HG03520 (cell line): Measurements from ENCODE around the gene INHBE.

Experiments
- ATAC-seq: cut with Tn5 transposase; IDR thresholded peaks from one replicate; pipeline ENCODE4 v1.9.1; 2021; ENCODE audit warnings: mild to moderate bottlenecking, moderate library complexity; ENCODE audit not compliant: unreplicated experiment

The INHBE gene

GRCh38 chr12:57473886-57474285 lies 18.8 kb downstream of the INHBE start:
- no peak for ATAC-seq

GRCh38 chr12:57474430-57474829 lies 19.3 kb downstream of the INHBE start:
- no peak for ATAC-seq

GRCh38 chr12:57474862-57475261 lies 19.8 kb downstream of the INHBE start:
- no peak for ATAC-seq

DNA sequence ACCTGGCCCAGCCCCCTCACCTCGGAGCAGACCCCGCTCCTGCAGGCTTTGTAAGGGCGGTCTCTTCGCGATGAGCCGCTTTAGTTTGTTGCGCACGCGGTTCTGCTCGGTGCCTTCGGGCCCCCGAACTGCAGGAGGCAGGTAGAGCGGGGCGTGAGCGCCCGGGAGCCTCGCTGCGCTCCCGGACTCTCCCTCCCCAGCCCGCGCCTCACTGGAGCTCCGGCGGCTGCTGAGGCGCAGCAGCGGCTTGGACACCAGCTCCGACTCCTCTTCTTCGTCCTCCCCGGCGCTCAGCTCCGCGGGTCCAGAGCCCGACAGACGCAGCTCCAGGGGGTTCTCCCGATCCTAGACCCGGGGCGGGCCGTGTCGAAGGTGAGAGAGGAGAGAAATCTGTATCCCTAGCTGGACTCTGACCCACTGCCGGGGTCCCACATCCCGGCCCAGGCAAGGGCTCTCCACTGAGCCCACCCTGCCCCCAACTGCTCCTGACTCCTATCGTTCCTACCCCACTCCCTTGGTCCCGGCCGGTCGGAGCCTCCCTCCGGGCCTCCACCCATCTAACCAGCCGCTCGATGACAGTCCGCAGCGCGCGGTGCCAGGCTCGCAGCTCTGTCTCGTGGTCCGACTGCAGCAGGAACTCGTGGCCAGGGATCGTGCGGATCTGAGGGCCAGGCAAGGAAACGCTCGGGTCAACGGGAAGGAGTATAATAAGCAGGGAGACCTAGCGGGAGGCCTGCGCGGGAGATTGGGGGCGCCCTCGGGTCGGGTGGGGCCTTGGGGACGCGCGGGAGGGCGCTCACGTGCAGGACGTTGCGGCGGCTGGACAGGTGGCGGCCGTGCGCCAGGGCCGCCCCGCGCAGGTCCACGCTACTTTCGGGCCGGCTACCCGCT lies 20.4 kb downstream of the INHBE start:
- no peak for ATAC-seq

DNA sequence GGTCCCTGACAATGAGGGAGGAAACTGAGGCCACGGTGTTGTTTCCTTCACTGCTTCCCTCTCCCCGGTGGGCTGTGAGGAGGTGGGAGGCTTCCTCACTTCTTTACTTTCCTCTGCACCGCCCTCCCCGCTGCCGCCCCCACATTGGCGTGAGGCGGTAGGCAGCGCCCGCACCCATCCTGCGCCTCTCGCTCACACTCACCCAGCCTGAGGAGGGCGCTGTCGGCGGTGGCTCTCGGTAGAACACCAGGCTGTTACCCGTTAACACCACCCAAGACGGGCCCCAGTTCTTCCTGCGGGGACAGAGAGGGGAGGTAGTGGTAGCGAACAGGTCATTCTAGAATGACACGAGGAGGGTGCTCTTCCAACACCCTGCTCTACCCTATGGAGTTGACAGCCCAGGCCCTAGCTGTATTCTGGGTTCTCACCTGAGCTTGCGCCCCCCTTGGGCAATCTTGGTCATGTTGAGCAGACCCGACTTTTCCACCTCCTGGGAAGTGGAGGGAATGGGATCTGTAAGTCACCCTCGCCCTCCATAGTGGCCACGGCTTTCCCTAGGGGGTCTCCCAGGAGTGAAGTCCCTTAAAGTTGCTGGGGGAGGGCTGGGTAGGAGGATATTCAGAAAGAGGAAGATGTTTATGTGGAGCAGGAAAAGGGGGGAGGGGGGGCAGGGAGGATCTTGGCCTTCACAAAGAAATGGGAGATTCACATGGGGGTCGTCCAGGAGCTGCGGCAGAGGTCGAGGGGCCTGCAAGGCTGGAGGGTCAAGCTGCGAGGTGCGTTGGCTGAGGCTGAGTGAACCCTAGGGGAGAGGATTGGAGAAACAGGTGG lies 21.3 kb downstream of the INHBE start:
- peak; percentile 33 for ATAC-seq

DNA sequence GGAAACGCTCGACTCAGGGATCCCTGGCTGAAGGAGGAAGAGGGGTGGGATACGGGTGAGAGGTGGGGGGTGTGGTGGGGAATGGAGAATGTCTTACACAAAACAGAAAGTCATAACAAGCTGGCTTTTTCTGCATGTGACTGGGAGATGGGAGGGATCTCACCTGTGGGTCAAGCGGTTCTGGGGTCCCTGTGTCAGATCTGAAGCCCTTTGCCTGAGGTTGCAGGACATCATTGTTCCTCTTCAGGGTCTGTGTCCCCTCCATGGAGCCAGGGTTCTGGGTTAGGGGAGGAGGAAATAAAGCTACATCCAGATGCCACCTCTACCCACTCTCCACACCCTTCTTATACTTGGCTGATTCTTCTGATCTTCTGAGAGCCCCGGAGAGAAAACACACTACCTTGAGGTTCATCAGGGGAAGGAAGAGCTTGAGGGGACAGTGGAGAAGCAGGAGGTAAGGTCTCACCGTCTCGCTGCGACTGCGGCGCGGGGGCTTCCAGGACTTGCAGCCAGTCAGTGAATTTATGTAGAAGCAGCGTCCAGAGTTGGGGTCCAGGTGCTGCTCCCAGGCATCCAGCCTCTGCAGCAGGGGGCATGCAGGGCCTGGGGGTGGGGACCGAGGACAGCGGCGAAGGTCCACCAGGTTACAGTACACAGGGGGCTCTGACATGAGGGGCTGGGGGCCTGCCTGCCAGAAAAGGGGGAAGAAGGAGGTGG lies 22.0 kb downstream of the INHBE start:
- no peak for ATAC-seq

GRCh38 chr12:57477710-57478681 lies 22.9 kb downstream of the INHBE start:
- ATAC-seq = no peak

DNA sequence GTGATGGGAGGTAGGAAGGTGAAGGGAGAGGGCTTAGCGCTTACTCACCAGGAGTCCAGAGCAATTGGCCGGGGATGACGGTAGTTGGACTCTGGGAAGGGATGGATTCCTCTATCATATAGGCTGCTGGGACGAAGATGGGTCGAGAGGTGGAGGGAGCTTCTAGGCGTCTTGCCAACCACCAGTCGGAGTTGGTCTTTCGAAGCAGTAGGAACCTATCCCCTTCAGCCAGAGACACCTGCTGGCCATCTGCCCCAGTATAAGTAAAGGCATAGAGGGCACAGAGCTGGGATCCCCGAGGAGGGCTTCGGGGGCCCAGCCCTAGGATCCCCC lies 23.9 kb downstream of the INHBE start:
- ATAC-seq = no peak

DNA sequence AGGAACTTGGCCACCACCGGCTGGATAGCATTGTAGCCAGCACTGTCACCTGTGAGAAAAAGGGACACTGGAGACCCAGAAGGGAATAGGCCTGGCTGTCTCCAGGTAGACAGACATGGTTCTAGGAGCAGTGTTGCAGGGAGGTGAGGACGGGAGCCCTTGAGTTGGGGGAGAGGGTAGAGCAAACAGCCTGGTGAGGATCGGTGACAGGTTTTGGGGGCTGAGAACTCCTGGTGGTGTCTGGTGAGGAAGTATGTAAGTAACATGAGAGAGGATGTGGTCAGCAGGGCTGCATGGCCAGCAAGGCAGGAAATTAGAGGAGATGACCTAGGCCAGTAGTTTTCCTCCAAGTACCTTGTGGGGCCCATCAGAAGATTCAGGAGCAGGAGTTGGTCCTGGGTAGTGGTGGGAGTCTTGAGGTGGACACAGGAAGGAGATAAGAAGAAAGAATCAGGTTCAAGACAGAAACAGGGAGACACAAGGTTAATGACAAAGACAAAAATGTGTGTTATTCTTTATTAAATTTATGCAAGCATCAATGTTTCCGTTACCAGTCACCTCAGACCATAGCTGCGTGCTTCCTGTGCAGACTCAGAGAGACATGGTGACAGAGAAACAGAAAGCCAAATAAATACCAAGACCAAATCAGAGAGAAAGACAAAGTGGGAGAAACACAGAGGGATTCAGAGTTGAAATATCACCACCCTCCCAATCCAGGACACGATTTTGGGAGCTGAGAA lies 24.4 kb downstream of the INHBE start, which contains the start of gene ARHGAP9:
Gene ARHGAP9 (minus strand): TSS at position 491 of the 740 bp plus-strand sequence. CDS start 460 bp downstream, at position 31.
- ATAC-seq = peak; percentile 48

DNA sequence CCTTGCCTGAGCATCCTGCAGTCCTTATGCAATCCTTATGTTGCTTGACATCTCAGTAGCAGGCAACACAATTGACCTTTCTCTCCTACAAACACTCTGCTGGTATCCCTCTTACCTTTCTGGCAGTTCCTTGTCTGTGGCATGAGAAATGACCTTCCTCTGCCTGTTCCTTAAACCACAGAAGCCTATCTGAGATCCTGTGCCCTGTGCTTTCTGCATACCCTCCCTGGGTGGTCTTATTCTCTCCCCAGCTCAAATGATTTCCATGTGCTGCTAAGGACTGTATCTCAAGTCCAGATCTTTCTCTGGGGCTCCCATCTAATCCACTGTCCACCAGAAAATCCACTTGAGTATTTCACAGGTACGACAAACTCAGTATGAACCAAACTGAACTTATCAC lies 26.6 kb downstream of the INHBE start:
- ATAC-seq = no peak

DNA sequence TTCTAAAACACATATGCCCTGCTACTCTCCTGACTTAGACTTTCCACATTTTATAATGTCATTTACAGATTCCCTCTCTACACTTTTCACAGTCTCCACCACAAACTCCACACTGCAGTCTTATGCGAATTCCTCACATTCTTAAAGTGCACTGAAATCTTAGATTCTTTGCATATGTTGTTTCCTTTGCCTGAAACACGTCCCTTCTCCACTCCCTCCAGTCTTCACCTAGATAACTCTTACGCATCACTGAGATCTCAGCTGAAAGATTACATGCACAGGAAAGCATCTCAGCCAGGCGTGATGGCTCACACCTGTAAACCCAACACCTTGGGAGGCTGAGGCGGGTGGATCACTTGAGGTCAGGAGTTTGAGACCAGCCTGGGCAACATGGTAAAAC lies 28.4 kb downstream of the INHBE start:
- ATAC-seq = no peak

DNA sequence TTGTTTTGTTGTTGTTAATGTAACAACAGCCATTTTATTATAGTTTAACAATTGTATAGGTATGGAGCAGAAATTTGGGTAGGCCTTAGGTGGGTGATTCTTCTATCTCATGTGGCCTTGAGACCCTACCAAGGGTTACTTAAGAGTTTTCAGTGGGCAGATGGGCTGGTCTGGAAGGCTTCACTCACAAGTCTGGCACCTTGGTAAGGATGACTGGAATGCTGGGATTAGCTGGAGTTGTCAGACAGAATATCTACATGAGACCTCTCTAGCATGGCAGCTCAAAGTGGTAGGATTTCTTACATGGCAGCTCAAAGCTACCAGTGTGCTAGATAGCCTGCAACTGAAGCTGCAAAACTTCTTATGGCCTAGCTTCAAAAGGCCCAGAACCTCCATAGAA lies 30.6 kb downstream of the INHBE start:
- no peak for ATAC-seq

DNA sequence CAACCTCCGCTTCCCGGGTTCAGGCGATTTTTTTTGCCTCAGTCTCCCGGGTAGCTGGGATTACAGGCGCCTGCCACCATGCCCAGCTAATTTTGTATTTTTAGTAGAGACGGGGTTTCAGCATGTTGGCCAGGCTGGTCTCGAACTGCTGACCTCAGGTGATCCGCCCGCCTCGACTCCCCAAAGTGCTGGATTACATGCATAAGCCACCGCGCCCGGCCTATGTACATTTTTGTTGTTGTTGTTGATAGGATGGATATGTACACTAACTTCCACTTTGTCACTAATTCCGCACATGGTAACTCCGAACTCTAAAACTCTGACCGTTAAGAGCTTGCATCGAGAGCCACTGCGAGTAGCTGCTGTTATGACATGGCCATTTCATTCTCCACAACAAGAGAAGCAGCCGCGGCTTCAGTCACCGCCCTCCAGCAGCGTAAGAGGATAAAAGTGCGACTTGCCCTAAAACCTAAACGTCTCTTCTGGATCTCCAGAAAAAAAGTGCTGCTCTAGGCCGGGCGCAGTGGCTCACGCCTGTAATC lies 32.0 kb downstream of the INHBE start:
- no peak for ATAC-seq

- peak; percentile 94 for ATAC-seq
These were observed 32.7 kb downstream of the INHBE start, which contains the start of gene MARS1 for GRCh38 chr12:57487597-57488401. Gene MARS1 (plus strand): TSS chr12:57488068. CDS start chr12:57488091, 23 bp downstream.

DNA sequence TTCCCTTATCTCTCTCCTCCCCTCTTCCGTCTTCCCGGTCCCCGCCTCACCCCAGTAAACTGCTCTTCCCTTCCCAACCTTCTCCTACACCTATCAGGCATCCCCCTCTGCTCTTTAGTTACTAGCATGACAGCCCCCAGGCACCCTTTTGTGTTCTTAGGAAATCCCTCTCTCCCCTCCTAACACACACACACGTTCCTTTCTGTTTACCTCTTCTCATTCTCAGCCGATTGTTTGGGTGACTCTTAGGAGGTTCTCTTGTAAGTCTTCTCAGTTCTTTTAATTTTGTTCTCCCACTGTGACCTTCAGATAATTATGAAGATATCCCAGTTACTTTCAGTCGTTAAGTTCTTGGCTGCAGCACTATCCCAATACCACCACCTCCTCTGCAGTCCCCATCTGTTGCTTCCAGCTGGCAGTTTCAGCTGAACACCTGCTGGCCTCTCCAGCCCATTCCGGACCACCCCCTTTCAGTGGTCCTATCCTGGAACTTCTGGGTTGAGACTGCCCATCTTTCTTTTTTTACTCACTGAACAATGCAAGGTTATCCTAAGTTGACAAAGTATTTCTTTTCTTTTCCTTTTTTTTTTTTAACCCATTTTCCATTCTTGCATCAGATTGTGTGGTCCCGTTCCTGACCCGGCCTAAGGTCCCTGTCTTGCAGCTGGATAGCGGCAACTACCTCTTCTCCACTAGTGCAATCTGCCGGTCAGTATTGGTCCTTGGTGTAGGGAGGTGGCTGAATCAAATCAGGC lies 33.5 kb downstream of the INHBE start:
- no peak for ATAC-seq

GRCh38 chr12:57489157-57489641 lies 34.1 kb downstream of the INHBE start:
- no peak for ATAC-seq

DNA sequence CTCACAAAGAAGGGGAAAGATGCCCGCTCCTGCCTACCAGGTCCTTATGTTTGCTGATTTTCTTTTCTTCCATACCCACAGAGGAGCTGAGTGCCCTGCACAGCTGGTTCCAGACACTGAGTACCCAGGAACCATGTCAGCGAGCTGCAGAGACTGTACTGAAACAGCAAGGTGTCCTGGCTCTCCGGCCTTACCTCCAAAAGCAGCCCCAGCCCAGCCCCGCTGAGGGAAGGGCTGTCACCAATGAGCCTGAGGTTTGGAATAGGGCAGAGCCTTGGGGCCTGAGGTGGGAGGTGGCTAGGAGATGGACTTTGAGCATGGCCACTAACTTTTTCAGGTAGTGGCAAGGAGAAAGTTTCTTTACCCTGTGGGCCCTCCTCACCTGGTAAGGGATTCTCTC lies 35.0 kb downstream of the INHBE start:
- no peak for ATAC-seq
